Astrocyte (in vitro differentiated cells and primary cell): Measurements from ENCODE around the gene UGT2B28. TPM values are rescaled to one million over a fixed set of nuclear protein-coding genes. Genes with fewer than 3 reads are reported as not detected.
"Not testable (repeated sequence)": the region's sequence is repeated elsewhere in the genome, so short reads cannot be mapped to it uniquely, and the experiment has no call there.

Source experiments
- DNase-seq: peaks from one replicate; pipeline ENCODE4 v3.0.0-alpha.2; 2010; ENCODE audit warnings: low read depth
- FAIRE-seq: peaks from 2 replicates; lab custom pipeline; 2011; peaks lifted over from hg19 to GRCh38; lab: Jason Lieb, UNC
- H2AFZ ChIP-seq: 2 replicates; pipeline ENCODE4 v1.6.0; 2012; ENCODE audit warnings: low read depth, low read length, inconsistent platforms
- H3K27ac ChIP-seq: 2 replicates; pipeline ENCODE4 v1.5.1; 2011; ENCODE audit warnings: low read depth, low read length, inconsistent platforms
- H3K27me3 ChIP-seq: 2 replicates; pipeline ENCODE4 v1.6.0; 2011; ENCODE audit warnings: low read length, inconsistent platforms; ENCODE audit not compliant: insufficient read depth
- H3K36me3 ChIP-seq: 2 replicates; pipeline ENCODE4 v1.5.1; 2011; ENCODE audit warnings: low read length, inconsistent platforms; ENCODE audit not compliant: insufficient read depth
- H3K4me1 ChIP-seq: 2 replicates; pipeline ENCODE4 v1.5.1; 2011; ENCODE audit warnings: low read length, inconsistent platforms; ENCODE audit not compliant: insufficient read depth
- H3K4me2 ChIP-seq: 2 replicates; pipeline ENCODE4 v1.6.0; 2012; ENCODE audit warnings: low read length, inconsistent platforms
- H3K4me3 ChIP-seq: 2 replicates; pipeline ENCODE4 v1.5.1; 2011; ENCODE audit warnings: low read depth, mild to moderate bottlenecking, low read length, inconsistent platforms; ENCODE audit not compliant: insufficient read depth
- H3K79me2 ChIP-seq: 2 replicates; pipeline ENCODE4 v1.6.0; 2012; ENCODE audit warnings: mild to moderate bottlenecking, low read length, inconsistent platforms; ENCODE audit not compliant: insufficient read depth
- H3K9ac ChIP-seq: 2 replicates; pipeline ENCODE4 v1.6.0; 2012; ENCODE audit warnings: mild to moderate bottlenecking, low read length, inconsistent platforms
- H3K9me3 ChIP-seq: 2 replicates; pipeline ENCODE4 v1.5.1; 2012; ENCODE audit warnings: low read depth, mild to moderate bottlenecking, low read length, inconsistent platforms; ENCODE audit not compliant: insufficient read depth
- H4K20me1 ChIP-seq: 2 replicates; pipeline ENCODE4 v1.6.0; 2012; ENCODE audit warnings: low read length, inconsistent platforms; ENCODE audit not compliant: insufficient read depth
- H3K27ac Mint-ChIP-seq: one replicate; pipeline ENCODE4 v1.8.0; 2021; ENCODE audit warnings: mild to moderate bottlenecking, mixed read lengths; ENCODE audit not compliant: unreplicated experiment
- H3K27me3 Mint-ChIP-seq: one replicate; pipeline ENCODE4 v1.8.0; 2021; ENCODE audit warnings: low read depth, mixed read lengths; ENCODE audit not compliant: unreplicated experiment
- H3K36me3 Mint-ChIP-seq: one replicate; pipeline ENCODE4 v1.8.0; 2021; ENCODE audit warnings: low read depth, mixed read lengths; ENCODE audit not compliant: unreplicated experiment
- H3K4me1 Mint-ChIP-seq: one replicate; pipeline ENCODE4 v1.8.0; 2021; ENCODE audit warnings: low read depth, mixed read lengths; ENCODE audit not compliant: unreplicated experiment
- H3K4me3 Mint-ChIP-seq: one replicate; pipeline ENCODE4 v1.8.0; 2021; ENCODE audit warnings: mild to moderate bottlenecking, moderate library complexity, mixed read lengths; ENCODE audit not compliant: unreplicated experiment
- H3K9me3 Mint-ChIP-seq: one replicate; pipeline ENCODE4 v1.8.0; 2021; ENCODE audit warnings: mild to moderate bottlenecking, mixed read lengths; ENCODE audit not compliant: unreplicated experiment
- CTCF ChIP-seq: IDR thresholded peaks from 2 replicates; pipeline ENCODE4 v1.5.1; 2011; ENCODE audit warnings: low read depth, mild to moderate bottlenecking, inconsistent platforms, low read length, moderate library complexity; ENCODE audit not compliant: insufficient read depth
- total RNA-seq: library from RNA; stranded (reverse); gene quantifications from 2 replicates; pipeline ENCODE4 v1.2.1, GENCODE V29; 2021

The UGT2B28 gene
- total RNA-seq, 1 donor from 2014 or later: not detected

GRCh38 chr4:69309549-69310076, 29.3 kb downstream of the UGT2B28 start:
- H3K27ac Mint-ChIP-seq, FAIRE-seq, H3K4me3 ChIP-seq: not testable (repeated sequence)

GRCh38 chr4:69310262-69310661, 30.0 kb downstream of the UGT2B28 start:
- H3K9ac ChIP-seq, H3K27ac ChIP-seq, H3K4me1 Mint-ChIP-seq, H3K4me1 ChIP-seq, FAIRE-seq, H3K9me3 Mint-ChIP-seq, H3K79me2 ChIP-seq, H4K20me1 ChIP-seq, H3K27ac Mint-ChIP-seq, H3K27me3 ChIP-seq, H3K36me3 ChIP-seq, H3K4me2 ChIP-seq, H3K27me3 Mint-ChIP-seq, H3K4me3 ChIP-seq, H3K9me3 ChIP-seq, H2AFZ ChIP-seq, DNase-seq, H3K36me3 Mint-ChIP-seq, H3K4me3 Mint-ChIP-seq: not testable (repeated sequence)

More at GRCh38 chr4:69309549-69310076, 29.3 kb downstream of the UGT2B28 start:
- not testable (repeated sequence) for H3K4me3 Mint-ChIP-seq, H3K4me1 Mint-ChIP-seq, H3K9me3 Mint-ChIP-seq, H4K20me1 ChIP-seq, H3K4me2 ChIP-seq, H3K9me3 ChIP-seq, H3K36me3 ChIP-seq, H3K27me3 Mint-ChIP-seq, DNase-seq, H3K79me2 ChIP-seq, H2AFZ ChIP-seq, H3K9ac ChIP-seq, H3K27ac ChIP-seq, H3K27me3 ChIP-seq, H3K4me1 ChIP-seq, H3K36me3 Mint-ChIP-seq

- peaks cover 23% of the 10 kb centered on the region for H3K4me1 Mint-ChIP-seq
- not testable (repeated sequence) for H3K4me2 ChIP-seq, H3K27me3 ChIP-seq, H3K4me3 Mint-ChIP-seq, H3K9me3 Mint-ChIP-seq, FAIRE-seq, H3K27ac Mint-ChIP-seq, H3K9me3 ChIP-seq, H2AFZ ChIP-seq, H3K79me2 ChIP-seq, H3K27ac ChIP-seq, H3K27me3 Mint-ChIP-seq, H4K20me1 ChIP-seq, DNase-seq, H3K4me3 ChIP-seq, H3K9ac ChIP-seq, H3K36me3 ChIP-seq, H3K36me3 Mint-ChIP-seq
- H3K4me1 ChIP-seq: peaks cover 13% of the 10 kb centered on the region
- peak; percentile 70 for TF ChIP-seq CTCF
Observed at GRCh38 chr4:69317669-69318298, 37.5 kb downstream of the UGT2B28 start.
